WTC11 (cell line): ENCODE data around the gene CAMKK2. TPM values are rescaled to one million over a fixed set of nuclear protein-coding genes. Genes with fewer than 3 reads are reported as not detected.
A peak's percentile ranks its signal among the peaks of the same experiment; 100 is the strongest.

Experiments
- ATAC-seq: fragments of 200-7000 bp; cut with Tn5 transposase; 2 replicates; pipeline ENCODE4 v1.10.0; 2021; ENCODE audit warnings: mild to moderate bottlenecking, moderate library complexity
- CTCF ChIA-PET: fragments of 300-600 bp; sonication (Branson Sonifier 250); formaldehyde crosslinking; loops from one replicate; lab custom pipeline; 2021; ENCODE audit warnings: antibody characterized with exemption; lab: Charles Lee
- POLR2A ChIA-PET: fragments of 350-600 bp; sonication (Branson Sonifier 250); formaldehyde crosslinking; loops from one replicate; lab custom pipeline; 2021; ENCODE audit warnings: antibody characterized with exemption; lab: Charles Lee
- DNase-seq: peaks from one replicate; pipeline ENCODE4 v3.0.0; 2021; ENCODE audit warnings: low spot score
- H3K27ac Mint-ChIP-seq: 2 replicates; pipeline ENCODE4 v1.8.0; 2021; ENCODE audit warnings: mixed read lengths
- H3K27me3 Mint-ChIP-seq: 2 replicates; pipeline ENCODE4 v1.8.0; 2021; ENCODE audit warnings: low read depth, mild to moderate bottlenecking, moderate library complexity, mixed read lengths
- H3K36me3 Mint-ChIP-seq: 2 replicates; pipeline ENCODE4 v1.8.0; 2021; ENCODE audit warnings: mixed read lengths
- H3K4me1 Mint-ChIP-seq: 2 replicates; pipeline ENCODE4 v1.8.0; 2022; ENCODE audit warnings: mixed read lengths
- H3K4me3 Mint-ChIP-seq: 2 replicates; pipeline ENCODE4 v1.8.0; 2021; ENCODE audit warnings: mild to moderate bottlenecking, moderate library complexity, mixed read lengths
- H3K9me3 Mint-ChIP-seq: 2 replicates; pipeline ENCODE4 v1.8.0; 2021; ENCODE audit warnings: mixed read lengths
- CDX4 ChIP-seq: fragments of 250-450 bp; sonication (Bioruptor Pico); IDR thresholded peaks from 2 replicates; pipeline ENCODE4 v1.9.0; 2021; ENCODE audit warnings: moderate library complexity, mild to moderate bottlenecking, inconsistent platforms, borderline replicate concordance
- ERG ChIP-seq: fragments of 250-450 bp; sonication (Bioruptor Pico); IDR thresholded peaks from 2 replicates; pipeline ENCODE4 v1.8.0; 2021; ENCODE audit warnings: mild to moderate bottlenecking
- ESRRA ChIP-seq: sonication (generic); formaldehyde crosslinking; IDR thresholded peaks from 2 replicates; pipeline ENCODE4 v1.8.1; 2022; ENCODE audit warnings: mild to moderate bottlenecking, missing genetic modification reagents, borderline replicate concordance
- FOXP1 ChIP-seq: sonication (generic); formaldehyde crosslinking; IDR thresholded peaks from 2 replicates; pipeline ENCODE4 v1.8.0; 2022; ENCODE audit warnings: missing genetic modification reagents, mild to moderate bottlenecking, moderate library complexity, borderline replicate concordance
- FOXP4 ChIP-seq: sonication (generic); formaldehyde crosslinking; IDR thresholded peaks from 2 replicates; pipeline ENCODE4 v1.8.0; 2022; ENCODE audit warnings: mild to moderate bottlenecking, missing genetic modification reagents
- GRHL2 ChIP-seq: fragments of 250-450 bp; sonication (Bioruptor Pico); IDR thresholded peaks from 2 replicates; pipeline ENCODE4 v1.8.0; 2022; ENCODE audit warnings: mild to moderate bottlenecking, moderate library complexity; ENCODE audit not compliant: insufficient replicate concordance, severe bottlenecking
- KAT7 ChIP-seq: sonication (generic); formaldehyde crosslinking; IDR thresholded peaks from 2 replicates; pipeline ENCODE4 v1.8.1; 2023; ENCODE audit warnings: missing genetic modification reagents, mild to moderate bottlenecking, borderline replicate concordance
- NFE2L1 ChIP-seq: sonication (generic); formaldehyde crosslinking; IDR thresholded peaks from 2 replicates; pipeline ENCODE4 v1.8.1; 2023; ENCODE audit warnings: missing genetic modification reagents
- NFYB ChIP-seq: sonication (generic); formaldehyde crosslinking; conservative IDR thresholded peaks from 2 replicates; pipeline ENCODE4 v1.8.0; 2022; ENCODE audit warnings: low read depth, missing genetic modification reagents
- NR2C2 ChIP-seq: sonication (generic); formaldehyde crosslinking; IDR thresholded peaks from 2 replicates; pipeline ENCODE4 v1.8.0; 2022; ENCODE audit warnings: mild to moderate bottlenecking, missing genetic modification reagents
- SMAD3 ChIP-seq: sonication (generic); formaldehyde crosslinking; IDR thresholded peaks from 2 replicates; pipeline ENCODE4 v1.8.0; 2022; ENCODE audit warnings: missing genetic modification reagents, mild to moderate bottlenecking, borderline replicate concordance
- USF1 ChIP-seq: sonication (generic); formaldehyde crosslinking; IDR thresholded peaks from 2 replicates; pipeline ENCODE4 v1.8.0; 2022; ENCODE audit warnings: mild to moderate bottlenecking, missing genetic modification reagents
- ZMAT4 ChIP-seq: fragments of 250-450 bp; sonication (Bioruptor Pico); IDR thresholded peaks from 2 replicates; pipeline ENCODE4 v1.9.0; 2021; ENCODE audit warnings: mild to moderate bottlenecking
- ZNF232 ChIP-seq: sonication (generic); formaldehyde crosslinking; IDR thresholded peaks from 2 replicates; pipeline ENCODE4 v1.8.0; 2022; ENCODE audit warnings: mild to moderate bottlenecking, missing genetic modification reagents
- ZNF317 ChIP-seq: sonication (generic); formaldehyde crosslinking; IDR thresholded peaks from 2 replicates; pipeline ENCODE4 v1.8.1; 2023; ENCODE audit warnings: low read depth, mild to moderate bottlenecking, moderate library complexity, missing genetic modification reagents, borderline replicate concordance
- ZSCAN18 ChIP-seq: fragments of 250-450 bp; sonication (Bioruptor Pico); IDR thresholded peaks from 2 replicates; pipeline ENCODE4 v2.1.2; 2022; ENCODE audit warnings: mild to moderate bottlenecking, moderate library complexity
- total RNA-seq: library from RNA; stranded (reverse); gene quantifications from 3 replicates; pipeline ENCODE4 v1.2.3, GENCODE V29; 2021

Gene CAMKK2
- total RNA-seq, 1 experiment from 2014 or later, result 36.5 TPM

GRCh38 chr12:121277374-121277759 lies 19.1 kb downstream of the CAMKK2 start:
- DNase-seq, result no peak
- no peak for ATAC-seq
- H3K27me3 Mint-ChIP-seq, result no peaks in the 10 kb centered on the region
- CTCF ChIA-PET, result no interaction called here
- POLR2A ChIA-PET, result no interaction called here
- H3K4me1 Mint-ChIP-seq, result peaks cover 32% of the 10 kb centered on the region
- peaks cover 3% of the 10 kb centered on the region; the same call in 1 of the 2 replicates for H3K9me3 Mint-ChIP-seq
- H3K27ac Mint-ChIP-seq, result no peak overlapping the region
- peaks cover 19% of the 10 kb centered on the region for H3K36me3 Mint-ChIP-seq
- no peak overlapping the region for H3K4me3 Mint-ChIP-seq
- no peak for TF ChIP-seq SMAD3 (CRISPR knock-in tag)
- TF ChIP-seq CDX4 (CRISPR knock-in tag), result no peak
- no peak for TF ChIP-seq USF1
- TF ChIP-seq NR2C2 (CRISPR knock-in tag), result no peak
- no peak for TF ChIP-seq ZNF317 (CRISPR knock-in tag)
- TF ChIP-seq FOXP4, result no peak
- no peak for TF ChIP-seq ZNF232 (CRISPR knock-in tag)
- no peak for TF ChIP-seq NFYB (CRISPR knock-in tag)
- no peak for TF ChIP-seq NFE2L1 (CRISPR knock-in tag)
- TF ChIP-seq KAT7 (CRISPR knock-in tag), result no peak
- no peak for TF ChIP-seq ZSCAN18
- TF ChIP-seq GRHL2 (CRISPR knock-in tag), result no peak
- no peak for TF ChIP-seq ERG (CRISPR knock-in tag)
- TF ChIP-seq ZMAT4 (CRISPR knock-in tag), result no peak

GRCh38 chr12:121274036-121274763 lies 22.3 kb downstream of the CAMKK2 start:
- H3K27ac Mint-ChIP-seq, result no peak overlapping the region
- peaks cover 34% of the 10 kb centered on the region for H3K36me3 Mint-ChIP-seq
- H3K4me1 Mint-ChIP-seq, result peaks cover 4% of the 10 kb centered on the region
- ChIA-PET POLR2A (no interaction called here), CTCF (no interaction called here)
- no peak for ATAC-seq
- no peak overlapping the region for H3K4me3 Mint-ChIP-seq
- no peaks in the 10 kb centered on the region for H3K27me3 Mint-ChIP-seq
- no peak for DNase-seq
- H3K9me3 Mint-ChIP-seq, result peaks cover 3% of the 10 kb centered on the region; the same call in 1 of the 2 replicates
- TF ChIP-seq ESRRA, result no peak
- no peak for TF ChIP-seq ZNF317 (CRISPR knock-in tag)
- 0 out of 2 replicates have a peak, but pooled peaks have one; percentile 15 for TF ChIP-seq FOXP1
